ENCODE measurements around the gene ZNF831.
A peak's percentile ranks its signal among the peaks of the same experiment; 100 is the strongest.

The ZNF831 gene

GRCh38 chr20:59163631-59164530 lies at the start of gene ZNF831:
TSS of gene ZNF831 (plus strand) at chr20:59163821. CDS start at chr20:59191020, 27,199 bp downstream.
- DNase-seq (ENCODE audit: low read depth), result no peak

GRCh38 chr20:59117526-59117925 lies 46.1 kb upstream of the ZNF831 start:
- no peak for DNase-seq (ENCODE audit: low read depth)

- no peak for DNase-seq (ENCODE audit: low read depth)
These were observed 44.8 kb upstream of the ZNF831 start for GRCh38 chr20:59118855-59119254.

GRCh38 chr20:59120491-59120890 lies 43.1 kb upstream of the ZNF831 start:
- DNase-seq (ENCODE audit: low read depth), result no peak

GRCh38 chr20:59120919-59121318 lies 42.7 kb upstream of the ZNF831 start:
- no peak for DNase-seq (ENCODE audit: low read depth)

GRCh38 chr20:59121714-59122565 lies 41.7 kb upstream of the ZNF831 start:
- DNase-seq (ENCODE audit: low read depth), result no peak

GRCh38 chr20:59122566-59122919 lies 41.1 kb upstream of the ZNF831 start:
- DNase-seq (ENCODE audit: low read depth), result no peak

GRCh38 chr20:59123011-59123677 lies 40.5 kb upstream of the ZNF831 start:
- DNase-seq (ENCODE audit: low read depth), result peak; percentile 32

- no peak for DNase-seq (ENCODE audit: low read depth)
These were observed 39.9 kb upstream of the ZNF831 start for GRCh38 chr20:59123678-59124255.

- no peak for DNase-seq (ENCODE audit: low read depth)
These were observed 39.2 kb upstream of the ZNF831 start for GRCh38 chr20:59124296-59125029.

GRCh38 chr20:59125332-59125731 lies 38.3 kb upstream of the ZNF831 start:
- no peak for DNase-seq (ENCODE audit: low read depth)

- DNase-seq (ENCODE audit: low read depth), result no peak
These were observed 37.8 kb upstream of the ZNF831 start for GRCh38 chr20:59125836-59126235.

- DNase-seq (ENCODE audit: low read depth), result no peak
These were observed 35.8 kb upstream of the ZNF831 start for GRCh38 chr20:59127839-59128238.

- no peak for DNase-seq (ENCODE audit: low read depth)
These were observed 31.9 kb upstream of the ZNF831 start for GRCh38 chr20:59131551-59132285.

GRCh38 chr20:59134182-59134581 lies 29.4 kb upstream of the ZNF831 start:
- DNase-seq (ENCODE audit: low read depth), result no peak

- no peak for DNase-seq (ENCODE audit: low read depth)
These were observed 28.5 kb upstream of the ZNF831 start for GRCh38 chr20:59135093-59135492.

- DNase-seq (ENCODE audit: low read depth), result no peak
These were observed 27.6 kb upstream of the ZNF831 start for GRCh38 chr20:59136027-59136426.

- DNase-seq (ENCODE audit: low read depth), result no peak
These were observed 26.1 kb upstream of the ZNF831 start for GRCh38 chr20:59137532-59137931.

- DNase-seq (ENCODE audit: low read depth), result no peak
These were observed 25.4 kb upstream of the ZNF831 start for GRCh38 chr20:59138114-59138748.

- DNase-seq (ENCODE audit: low read depth), result no peak
These were observed 23.6 kb upstream of the ZNF831 start for GRCh38 chr20:59139998-59140397.
